ENCODE results near the gene CDKN2C.

Gene CDKN2C

GRCh38 chr1:50966991-50967390 lies 3.1 kb upstream of the CDKN2C start:
- DNase-seq: no peak

GRCh38 chr1:50967416-50968157 lies 2.5 kb upstream of the CDKN2C start:
- DNase-seq: no peak

GRCh38 chr1:50968158-50968820 lies 1.8 kb upstream of the CDKN2C start:
- peak; percentile 76 to 82 for DNase-seq

- DNase-seq: peak; percentile 10 to 32
Measured at GRCh38 chr1:50968821-50969610, 1.0 kb upstream of the CDKN2C start.

GRCh38 chr1:50970509-50970887 lies 453 bp downstream of the CDKN2C start:
- DNase-seq: no peak

GRCh38 chr1:50970931-50971582 lies 1.0 kb downstream of the CDKN2C start:
- no peak for DNase-seq

GRCh38 chr1:50971748-50972305 lies 1.8 kb downstream of the CDKN2C start:
- no peak for DNase-seq

GRCh38 chr1:50972766-50973165 lies 2.7 kb downstream of the CDKN2C start:
- DNase-seq: no peak

- no peak for DNase-seq
Measured at GRCh38 chr1:50973255-50973654, 3.2 kb downstream of the CDKN2C start.

- no peak for DNase-seq
Measured at GRCh38 chr1:50973875-50974617, 4.0 kb downstream of the CDKN2C start.

- DNase-seq: no peak
Measured at GRCh38 chr1:50974618-50974935, 4.5 kb downstream of the CDKN2C start.

GRCh38 chr1:50975436-50975835 lies 5.4 kb downstream of the CDKN2C start:
- no peak for DNase-seq

GRCh38 chr1:50976111-50976889 lies 6.3 kb downstream of the CDKN2C start:
- DNase-seq: no peak

- peak; percentile 7 to 24 for DNase-seq
Measured at GRCh38 chr1:50976890-50977574, 7.0 kb downstream of the CDKN2C start.

- peak; percentile 6 to 8 for DNase-seq
Measured at GRCh38 chr1:50977575-50978143, 7.6 kb downstream of the CDKN2C start.

- DNase-seq: peak; percentile 25 to 26
Measured at GRCh38 chr1:50978144-50978851, 8.3 kb downstream of the CDKN2C start.

- DNase-seq: no peak
Measured at GRCh38 chr1:50978852-50979781, 9.1 kb downstream of the CDKN2C start.

- no peak for DNase-seq
Measured at GRCh38 chr1:50979937-50980336, 9.9 kb downstream of the CDKN2C start.

GRCh38 chr1:50980505-50980904 lies 10.5 kb downstream of the CDKN2C start:
- DNase-seq: no peak

Data from activated CD4-positive, alpha-beta T cell treated with anti-CD3 and anti-CD28 coated beads for 4 hours (primary cell).